ENCODE results near the gene ACOT8. TPM values are rescaled to one million over a fixed set of nuclear protein-coding genes. Genes with fewer than 3 reads are reported as not detected.
A peak's percentile ranks its signal among the peaks of the same experiment; 100 is the strongest.
"Not testable (repeated sequence)": the region's sequence is repeated elsewhere in the genome, so short reads cannot be mapped to it uniquely, and the experiment has no call there.

The ACOT8 gene
- 10 to 100 TPM; 24.8 to 26.6 TPM for polyA plus RNA-seq

GRCh38 chr20:45857114-45857881 is at the start of gene ACOT8, which contains the start of gene ZSWIM3:
Gene ACOT8, minus strand, starts transcription at chr20:45857392. Its CDS starts 77 bp downstream, at chr20:45857315.
Gene ZSWIM3, plus strand, starts transcription at chr20:45857614. Its CDS starts 212 bp downstream, at chr20:45857826.
- H3K36me3 ChIP-seq (ENCODE audit: control insufficient read depth in 2 of 2, insufficient read depth in 2 of 2, low read length in 1 of 2): peaks cover 0 to 5% of the 10 kb centered on the region in 2 donors
- WGBS, 2 donors: 0 to 1% methylated on average over 36 of the region's 36 CpGs
- H3K27ac ChIP-seq (ENCODE audit: low read depth in 2 of 2, low read length in 1 of 2): peak within 1 kb of the TSS; percentile 39 to 91
- H3K4me1 ChIP-seq (ENCODE audit: control insufficient read depth in 2 of 2, insufficient read depth in 2 of 2, low read length in 1 of 2): peaks cover 5 to 13% of the 10 kb centered on the region in 2 donors
- H3K9me3 ChIP-seq (ENCODE audit: control insufficient read depth in 2 of 2, insufficient read depth in 1 of 2, low read depth in 1 of 2, low read length in 1 of 2): no peaks in the 10 kb centered on the region
- peak within 1 kb of the TSS; percentile 73 to 93 for H3K4me3 ChIP-seq (ENCODE audit: low read depth in 1 of 2, low read length in 2 of 2)
- H3K27me3 ChIP-seq (ENCODE audit: control insufficient read depth in 1 of 2, insufficient read depth in 2 of 2, low read length in 2 of 2): no peaks in the 10 kb centered on the region

- WGBS, 2 donors: 87 to 89% methylated on average over 8 of the region's 8 CpGs
- Histone ChIP-seq H3K9me3 (ENCODE audit: control insufficient read depth in 2 of 2, insufficient read depth in 1 of 2, low read depth in 1 of 2, low read length in 1 of 2) (no peaks in the 10 kb centered on the region), H3K27ac (ENCODE audit: low read depth in 2 of 2, low read length in 1 of 2) (no peak overlapping the region), H3K27me3 (ENCODE audit: control insufficient read depth in 1 of 2, insufficient read depth in 2 of 2, low read length in 2 of 2) (no peaks in the 10 kb centered on the region), H3K4me3 (ENCODE audit: low read depth in 1 of 2, low read length in 2 of 2) (no peak overlapping the region), H3K4me1 (ENCODE audit: control insufficient read depth in 2 of 2, insufficient read depth in 2 of 2, low read length in 1 of 2) (no peaks in the 10 kb centered on the region), H3K36me3 (ENCODE audit: control insufficient read depth in 2 of 2, insufficient read depth in 2 of 2, low read length in 1 of 2) (peaks cover 3 to 7% of the 10 kb centered on the region in 2 donors)
Measured at GRCh38 chr20:45905505-45906079, 48.4 kb upstream of the ACOT8 start.

- 86 to 87% methylated on average over 16 of the region's 16 CpGs for WGBS, 2 donors
- peaks cover 3 to 7% of the 10 kb centered on the region in 2 donors for H3K36me3 ChIP-seq (ENCODE audit: control insufficient read depth in 2 of 2, insufficient read depth in 2 of 2, low read length in 1 of 2)
- no peaks in the 10 kb centered on the region for H3K9me3 ChIP-seq (ENCODE audit: control insufficient read depth in 2 of 2, insufficient read depth in 1 of 2, low read depth in 1 of 2, low read length in 1 of 2)
- H3K4me1 ChIP-seq (ENCODE audit: control insufficient read depth in 2 of 2, insufficient read depth in 2 of 2, low read length in 1 of 2): no peaks in the 10 kb centered on the region
- no peak overlapping the region for H3K27ac ChIP-seq (ENCODE audit: low read depth in 2 of 2, low read length in 1 of 2)
- H3K27me3 ChIP-seq (ENCODE audit: control insufficient read depth in 1 of 2, insufficient read depth in 2 of 2, low read length in 2 of 2): no peaks in the 10 kb centered on the region
- no peak overlapping the region for H3K4me3 ChIP-seq (ENCODE audit: low read depth in 1 of 2, low read length in 2 of 2)
Measured at GRCh38 chr20:45904583-45905504, 47.7 kb upstream of the ACOT8 start.

GRCh38 chr20:45902199-45902701 is 45.1 kb upstream of the ACOT8 start:
- peaks cover 10 to 11% of the 10 kb centered on the region in 2 donors for H3K36me3 ChIP-seq (ENCODE audit: control insufficient read depth in 2 of 2, insufficient read depth in 2 of 2, low read length in 1 of 2)

GRCh38 chr20:45901332-45901731 is 44.1 kb upstream of the ACOT8 start:
- H3K36me3 ChIP-seq (ENCODE audit: control insufficient read depth in 2 of 2, insufficient read depth in 2 of 2, low read length in 1 of 2): peaks cover 17% of the 10 kb centered on the region in 2 donors

More at GRCh38 chr20:45902199-45902701, 45.1 kb upstream of the ACOT8 start:
- no peaks in the 10 kb centered on the region for H3K27me3 ChIP-seq (ENCODE audit: control insufficient read depth in 1 of 2, insufficient read depth in 2 of 2, low read length in 2 of 2)
- WGBS, 2 donors: 92 to 97% methylated on average over 13 to 14 of the region's 14 CpGs
- H3K9me3 ChIP-seq (ENCODE audit: control insufficient read depth in 2 of 2, insufficient read depth in 1 of 2, low read depth in 1 of 2, low read length in 1 of 2): no peaks in the 10 kb centered on the region
- H3K4me3 ChIP-seq (ENCODE audit: low read depth in 1 of 2, low read length in 2 of 2): no peak overlapping the region
- no peak overlapping the region for H3K27ac ChIP-seq (ENCODE audit: low read depth in 2 of 2, low read length in 1 of 2)
- H3K4me1 ChIP-seq (ENCODE audit: control insufficient read depth in 2 of 2, insufficient read depth in 2 of 2, low read length in 1 of 2): no peaks in the 10 kb centered on the region

GRCh38 chr20:45899046-45899835 is 42.0 kb upstream of the ACOT8 start:
- H3K4me1 ChIP-seq (ENCODE audit: control insufficient read depth in 2 of 2, insufficient read depth in 2 of 2, low read length in 1 of 2): no peaks in the 10 kb centered on the region
- H3K4me3 ChIP-seq (ENCODE audit: low read depth in 1 of 2, low read length in 2 of 2): no peak overlapping the region
- H3K27ac ChIP-seq (ENCODE audit: low read depth in 2 of 2, low read length in 1 of 2): no peak overlapping the region
- peaks cover 14 to 20% of the 10 kb centered on the region in 2 donors for H3K36me3 ChIP-seq (ENCODE audit: control insufficient read depth in 2 of 2, insufficient read depth in 2 of 2, low read length in 1 of 2)
- H3K9me3 ChIP-seq (ENCODE audit: control insufficient read depth in 2 of 2, insufficient read depth in 1 of 2, low read depth in 1 of 2, low read length in 1 of 2): no peaks in the 10 kb centered on the region
- WGBS, 2 donors: 81 to 90% methylated on average over 11 to 13 of the region's 13 CpGs
- H3K27me3 ChIP-seq (ENCODE audit: control insufficient read depth in 1 of 2, insufficient read depth in 2 of 2, low read length in 2 of 2): no peaks in the 10 kb centered on the region

More at GRCh38 chr20:45901332-45901731, 44.1 kb upstream of the ACOT8 start:
- H3K27me3 ChIP-seq (ENCODE audit: control insufficient read depth in 1 of 2, insufficient read depth in 2 of 2, low read length in 2 of 2); H3K4me3 ChIP-seq (ENCODE audit: low read depth in 1 of 2, low read length in 2 of 2); H3K9me3 ChIP-seq (ENCODE audit: control insufficient read depth in 2 of 2, insufficient read depth in 1 of 2, low read depth in 1 of 2, low read length in 1 of 2); H3K4me1 ChIP-seq (ENCODE audit: control insufficient read depth in 2 of 2, insufficient read depth in 2 of 2, low read length in 1 of 2); H3K27ac ChIP-seq (ENCODE audit: low read depth in 2 of 2, low read length in 1 of 2): not testable (repeated sequence)
- 89 to 97% methylated on average over 6 of the region's 6 CpGs for WGBS, 2 donors

- WGBS, 2 donors: 83 to 84% methylated on average over 12 of the region's 12 CpGs
- no peaks in the 10 kb centered on the region for H3K27me3 ChIP-seq (ENCODE audit: control insufficient read depth in 1 of 2, insufficient read depth in 2 of 2, low read length in 2 of 2)
- no peak overlapping the region for H3K4me3 ChIP-seq (ENCODE audit: low read depth in 1 of 2, low read length in 2 of 2)
- H3K36me3 ChIP-seq (ENCODE audit: control insufficient read depth in 2 of 2, insufficient read depth in 2 of 2, low read length in 1 of 2): peaks cover 19 to 24% of the 10 kb centered on the region in 2 donors
- H3K27ac ChIP-seq (ENCODE audit: low read depth in 2 of 2, low read length in 1 of 2): no peak overlapping the region
- H3K4me1 ChIP-seq (ENCODE audit: control insufficient read depth in 2 of 2, insufficient read depth in 2 of 2, low read length in 1 of 2): peaks cover 0 to 2% of the 10 kb centered on the region in 2 donors
- no peaks in the 10 kb centered on the region for H3K9me3 ChIP-seq (ENCODE audit: control insufficient read depth in 2 of 2, insufficient read depth in 1 of 2, low read depth in 1 of 2, low read length in 1 of 2)
Measured at GRCh38 chr20:45898285-45898684, 41.1 kb upstream of the ACOT8 start.

GRCh38 chr20:45897692-45898091 is 40.5 kb upstream of the ACOT8 start:
- Histone ChIP-seq H3K27ac (ENCODE audit: low read depth in 2 of 2, low read length in 1 of 2) (no peak overlapping the region), H3K9me3 (ENCODE audit: control insufficient read depth in 2 of 2, insufficient read depth in 1 of 2, low read depth in 1 of 2, low read length in 1 of 2) (no peaks in the 10 kb centered on the region), H3K36me3 (ENCODE audit: control insufficient read depth in 2 of 2, insufficient read depth in 2 of 2, low read length in 1 of 2) (peaks cover 21 to 24% of the 10 kb centered on the region in 2 donors), H3K4me3 (ENCODE audit: low read depth in 1 of 2, low read length in 2 of 2) (no peak overlapping the region), H3K4me1 (ENCODE audit: control insufficient read depth in 2 of 2, insufficient read depth in 2 of 2, low read length in 1 of 2) (peaks cover 2 to 5% of the 10 kb centered on the region in 2 donors), H3K27me3 (ENCODE audit: control insufficient read depth in 1 of 2, insufficient read depth in 2 of 2, low read length in 2 of 2) (no peaks in the 10 kb centered on the region)
- WGBS, 2 donors: 94% methylated on average over 7 of the region's 7 CpGs

Data from esophagus (tissue), 2 donors.